Measurements from ENCODE around the gene FSIP1. TPM values are rescaled to one million over a fixed set of nuclear protein-coding genes. Genes with fewer than 3 reads are reported as not detected.
A peak's percentile ranks its signal among the peaks of the same experiment; 100 is the strongest.

Gene FSIP1
- total and polyA plus RNA-seq, 11 donors = 0.28 to 3.7 (median 0.97) TPM; not detected in 1

DNA sequence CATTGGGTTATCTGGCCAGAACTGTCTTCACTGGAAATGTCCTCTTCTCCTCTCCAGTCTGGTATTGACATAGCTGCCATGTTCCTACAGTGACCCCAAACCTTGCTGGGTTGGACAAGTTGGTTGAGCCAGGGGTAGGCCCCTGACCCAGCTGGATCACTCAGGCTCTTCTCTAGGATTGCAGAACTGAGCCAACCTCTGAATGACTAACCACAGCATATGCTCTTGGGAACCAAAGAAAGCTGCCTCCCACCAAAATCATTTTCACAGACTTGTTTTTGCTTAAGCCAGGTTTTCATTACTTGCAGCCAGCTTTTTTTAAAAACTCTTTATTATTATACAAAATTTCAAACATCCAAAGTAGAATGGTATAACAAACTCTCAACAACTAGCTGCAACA lies 41.4 kb downstream of the FSIP1 start:
- no peak for DNase-seq
- Histone ChIP-seq H3K36me3 (no peaks in the 10 kb centered on the region), H3K27ac (no peak overlapping the region), H3K4me1 (peaks cover 0 to 19% (median 0%) of the 10 kb centered on the region in 12 donors), H3K9me3 (no peaks in the 10 kb centered on the region), H3K4me3 (no peak overlapping the region), H3K27me3 (no peaks in the 10 kb centered on the region)
- intact Hi-C loops (cut with DNase I) = no loop called here
- TF ChIP-seq POLR2A (IDR thresholded peaks at IDR 0.05) = no peak
- TF ChIP-seq, protein P1, sequence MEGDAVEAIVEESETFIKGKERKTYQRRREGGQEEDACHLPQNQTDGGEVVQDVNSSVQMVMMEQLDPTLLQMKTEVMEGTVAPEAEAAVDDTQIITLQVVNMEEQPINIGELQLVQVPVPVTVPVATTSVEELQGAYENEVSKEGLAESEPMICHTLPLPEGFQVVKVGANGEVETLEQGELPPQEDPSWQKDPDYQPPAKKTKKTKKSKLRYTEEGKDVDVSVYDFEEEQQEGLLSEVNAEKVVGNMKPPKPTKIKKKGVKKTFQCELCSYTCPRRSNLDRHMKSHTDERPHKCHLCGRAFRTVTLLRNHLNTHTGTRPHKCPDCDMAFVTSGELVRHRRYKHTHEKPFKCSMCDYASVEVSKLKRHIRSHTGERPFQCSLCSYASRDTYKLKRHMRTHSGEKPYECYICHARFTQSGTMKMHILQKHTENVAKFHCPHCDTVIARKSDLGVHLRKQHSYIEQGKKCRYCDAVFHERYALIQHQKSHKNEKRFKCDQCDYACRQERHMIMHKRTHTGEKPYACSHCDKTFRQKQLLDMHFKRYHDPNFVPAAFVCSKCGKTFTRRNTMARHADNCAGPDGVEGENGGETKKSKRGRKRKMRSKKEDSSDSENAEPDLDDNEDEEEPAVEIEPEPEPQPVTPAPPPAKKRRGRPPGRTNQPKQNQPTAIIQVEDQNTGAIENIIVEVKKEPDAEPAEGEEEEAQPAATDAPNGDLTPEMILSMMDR (IDR thresholded peaks at IDR 0.05) = no peak
- peak in 1 of 4 donors; percentile 63 for ATAC-seq

DNA sequence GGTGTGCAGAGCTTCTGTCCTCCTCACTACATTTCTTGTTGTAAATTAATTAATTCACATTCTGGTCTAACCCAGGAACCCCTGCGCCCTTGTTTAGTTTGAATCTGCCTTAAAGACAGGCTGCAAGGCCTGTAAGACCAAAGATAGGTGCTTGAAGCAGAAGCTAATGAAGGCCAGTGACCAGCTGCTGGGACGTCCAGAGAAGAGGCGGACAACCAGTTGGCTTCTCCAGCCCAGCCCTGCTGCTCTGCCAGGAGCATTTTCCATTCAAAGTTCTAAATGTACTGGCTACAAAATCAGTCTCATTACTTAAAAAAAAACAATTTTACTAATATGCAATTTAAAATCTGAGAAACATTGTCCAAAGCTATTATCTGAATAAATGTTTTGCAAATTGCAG lies 43.6 kb downstream of the FSIP1 start:
- WGBS, 4 donors = 85 to 90% (median 88%) methylated on average over 3 of the region's 3 CpGs
- peak in 1 of 4 donors; percentile 58 for ATAC-seq
- DNase-seq = peak in 1 of 5 donors; percentile 10

DNA sequence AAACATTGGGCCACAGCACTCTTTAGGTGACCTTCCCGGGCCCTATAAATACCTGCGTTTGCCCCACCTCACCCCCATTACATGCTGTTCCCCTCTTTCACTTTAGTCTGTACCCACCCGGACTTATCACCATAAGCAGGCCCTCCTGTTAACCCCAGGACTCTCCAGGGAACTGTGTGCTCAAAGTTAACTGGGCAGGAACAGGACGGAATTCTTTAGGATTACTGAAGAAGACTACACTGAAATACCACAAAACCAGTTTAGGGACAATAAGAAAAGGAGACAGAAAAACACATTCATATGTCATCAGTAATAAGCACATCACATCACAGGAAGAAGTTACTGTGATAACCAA lies 45.5 kb downstream of the FSIP1 start:
- Histone ChIP-seq H3K36me3 (no peaks in the 10 kb centered on the region), H3K9me3 (no peaks in the 10 kb centered on the region), H3K4me3 (no peak overlapping the region), H3K4me1 (peaks cover 0 to 25% (median 0%) of the 10 kb centered on the region in 12 donors), H3K27ac (peak overlapping the region in 4 of 12 donors; percentile 15 to 47 (median 26)), H3K27me3 (no peaks in the 10 kb centered on the region)
- ATAC-seq (no peak), DNase-seq (no peak)
- 64 to 79% (median 76%) methylated on average over 4 of the region's 4 CpGs for WGBS, 4 donors
- intact Hi-C loops (cut with DNase I) = no loop called here
- TF ChIP-seq, protein P1 (IDR thresholded peaks at IDR 0.05) = no peak
- no peak for TF ChIP-seq POLR2A (IDR thresholded peaks at IDR 0.05)

More for the DNA sequence above, 43.6 kb downstream of the FSIP1 start:
- Histone ChIP-seq H3K36me3 (no peaks in the 10 kb centered on the region), H3K4me3 (no peak overlapping the region), H3K9me3 (no peaks in the 10 kb centered on the region), H3K27ac (peak overlapping the region in 2 of 12 donors; percentile 4 to 22), H3K4me1 (peaks cover 0 to 25% (median 0%) of the 10 kb centered on the region in 12 donors), H3K27me3 (no peaks in the 10 kb centered on the region)
- intact Hi-C loops (cut with DNase I) = no loop called here
- TF ChIP-seq POLR2A (IDR thresholded peaks at IDR 0.05) = no peak
- TF ChIP-seq, protein P1 (IDR thresholded peaks at IDR 0.05) = no peak

DNA sequence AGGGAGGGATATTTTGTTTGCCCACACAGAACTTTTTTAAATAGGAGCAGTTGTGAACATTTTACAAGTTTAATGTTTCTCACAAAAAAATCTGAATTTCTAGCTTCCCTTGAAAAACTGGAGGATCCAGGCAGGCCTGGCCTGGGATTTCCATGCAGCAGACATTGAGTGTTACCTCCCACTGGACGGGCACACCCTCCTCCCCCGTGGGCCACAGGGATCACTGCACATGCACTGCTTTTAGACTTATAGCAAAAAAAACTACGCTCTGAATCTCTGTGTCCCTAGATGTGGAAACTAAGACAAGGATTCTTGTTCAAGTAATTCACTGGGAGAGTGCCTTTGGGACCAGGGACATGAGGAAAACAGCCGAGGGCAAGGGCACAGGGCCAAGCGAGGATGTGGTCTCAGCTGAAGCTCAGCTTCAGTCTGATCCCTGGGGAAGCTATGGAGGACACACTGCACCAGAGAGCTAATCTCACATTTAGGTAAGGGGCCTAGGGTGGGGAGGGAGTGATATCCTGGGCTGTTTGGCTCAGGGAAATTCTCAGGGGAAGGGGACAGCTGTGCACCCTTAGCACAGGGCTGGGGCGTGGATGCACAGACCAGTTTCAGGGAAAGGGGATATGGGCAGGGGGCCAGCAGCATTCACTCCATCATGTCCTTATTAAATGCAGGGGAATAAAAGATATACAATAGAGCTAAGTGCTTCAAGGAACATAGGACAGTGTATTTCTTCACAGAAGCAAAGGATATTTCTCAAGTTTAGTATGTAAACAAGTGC lies 46.0 kb downstream of the FSIP1 start:
- WGBS, 4 donors = 56 to 69% (median 63%) methylated on average over 6 of the region's 6 CpGs
- peak; percentile 49 to 75 (median 56) for DNase-seq
- TF ChIP-seq POLR2A (IDR thresholded peaks at IDR 0.05) = no peak
- TF ChIP-seq, protein P1 (IDR thresholded peaks at IDR 0.05) = no peak

More for the DNA sequence above, 46.0 kb downstream of the FSIP1 start:
- H3K27me3 ChIP-seq = no peaks in the 10 kb centered on the region
- no peak overlapping the region for H3K4me3 ChIP-seq
- H3K27ac ChIP-seq = peak overlapping the region in 9 of 12 donors; percentile 15 to 55 (median 24)
- peak; percentile 45 to 65 (median 56) for ATAC-seq
- H3K4me1 ChIP-seq = peaks cover 0 to 20% (median 0%) of the 10 kb centered on the region in 12 donors
- no peaks in the 10 kb centered on the region for H3K36me3 ChIP-seq
- intact Hi-C loops (cut with DNase I) = no loop called here
- H3K9me3 ChIP-seq = no peaks in the 10 kb centered on the region
